ENCODE data around the gene ERMN.

The ERMN gene

GRCh38 chr2:157327621-157328500, 2.2 kb upstream of the ERMN start:
- peak; percentile 76 for DNase-seq

GRCh38 chr2:157327200-157327599, 1.6 kb upstream of the ERMN start:
- DNase-seq, result no peak

- DNase-seq, result peak; percentile 13
Measured at GRCh38 chr2:157326698-157327097, 1.1 kb upstream of the ERMN start.

GRCh38 chr2:157324331-157324843, 1.2 kb downstream of the ERMN start:
- peak; percentile 86 for DNase-seq

- DNase-seq, result no peak
Measured at GRCh38 chr2:157322432-157322831, 3.2 kb downstream of the ERMN start.

GRCh38 chr2:157321466-157321865, 4.2 kb downstream of the ERMN start:
- no peak for DNase-seq

- DNase-seq, result no peak
Measured at GRCh38 chr2:157320409-157320808, 5.2 kb downstream of the ERMN start.

- DNase-seq, result no peak
Measured at GRCh38 chr2:157319795-157320194, 5.8 kb downstream of the ERMN start.

GRCh38 chr2:157318884-157319283, 6.7 kb downstream of the ERMN start:
- no peak for DNase-seq

GRCh38 chr2:157315901-157316300, 9.7 kb downstream of the ERMN start:
- DNase-seq, result no peak

- no peak for DNase-seq
Measured at GRCh38 chr2:157312866-157313486, 12.6 kb downstream of the ERMN start.

GRCh38 chr2:157311706-157312105, 13.9 kb downstream of the ERMN start:
- DNase-seq, result no peak

- DNase-seq, result no peak
Measured at GRCh38 chr2:157309878-157310277, 15.7 kb downstream of the ERMN start.

- DNase-seq, result no peak
Measured at GRCh38 chr2:157307021-157307420, 18.6 kb downstream of the ERMN start.

- DNase-seq, result no peak
Measured at GRCh38 chr2:157305723-157306110, 19.9 kb downstream of the ERMN start.

GRCh38 chr2:157304811-157305722, 20.6 kb downstream of the ERMN start:
- DNase-seq, result no peak

GRCh38 chr2:157303612-157304011, 22.0 kb downstream of the ERMN start:
- no peak for DNase-seq

GRCh38 chr2:157302492-157303099, 23.0 kb downstream of the ERMN start:
- peak; percentile 76 for DNase-seq

- DNase-seq, result no peak
Measured at GRCh38 chr2:157301307-157301706, 24.3 kb downstream of the ERMN start.

GRCh38 chr2:157296958-157297357, 28.7 kb downstream of the ERMN start:
- DNase-seq, result no peak

GRCh38 chr2:157296490-157296889, 29.1 kb downstream of the ERMN start:
- DNase-seq, result no peak

GRCh38 chr2:157292853-157293252, 32.8 kb downstream of the ERMN start:
- no peak for DNase-seq

GRCh38 chr2:157291018-157291417, 34.6 kb downstream of the ERMN start:
- no peak for DNase-seq
